Measurements from ENCODE around the gene CHCHD4.
"Not testable (repeated sequence)": the region's sequence is repeated elsewhere in the genome, so short reads cannot be mapped to it uniquely, and the experiment has no call there.

Gene CHCHD4

GRCh38 chr3:14120111-14120920 lies 4.4 kb downstream of the CHCHD4 start:
- FAIRE-seq (no peak), DNase-seq (ENCODE audit: low spot score) (no peak)

GRCh38 chr3:14119651-14120050 lies 5.0 kb downstream of the CHCHD4 start:
- no peak for FAIRE-seq
- no peak for DNase-seq (ENCODE audit: low spot score)

DNA sequence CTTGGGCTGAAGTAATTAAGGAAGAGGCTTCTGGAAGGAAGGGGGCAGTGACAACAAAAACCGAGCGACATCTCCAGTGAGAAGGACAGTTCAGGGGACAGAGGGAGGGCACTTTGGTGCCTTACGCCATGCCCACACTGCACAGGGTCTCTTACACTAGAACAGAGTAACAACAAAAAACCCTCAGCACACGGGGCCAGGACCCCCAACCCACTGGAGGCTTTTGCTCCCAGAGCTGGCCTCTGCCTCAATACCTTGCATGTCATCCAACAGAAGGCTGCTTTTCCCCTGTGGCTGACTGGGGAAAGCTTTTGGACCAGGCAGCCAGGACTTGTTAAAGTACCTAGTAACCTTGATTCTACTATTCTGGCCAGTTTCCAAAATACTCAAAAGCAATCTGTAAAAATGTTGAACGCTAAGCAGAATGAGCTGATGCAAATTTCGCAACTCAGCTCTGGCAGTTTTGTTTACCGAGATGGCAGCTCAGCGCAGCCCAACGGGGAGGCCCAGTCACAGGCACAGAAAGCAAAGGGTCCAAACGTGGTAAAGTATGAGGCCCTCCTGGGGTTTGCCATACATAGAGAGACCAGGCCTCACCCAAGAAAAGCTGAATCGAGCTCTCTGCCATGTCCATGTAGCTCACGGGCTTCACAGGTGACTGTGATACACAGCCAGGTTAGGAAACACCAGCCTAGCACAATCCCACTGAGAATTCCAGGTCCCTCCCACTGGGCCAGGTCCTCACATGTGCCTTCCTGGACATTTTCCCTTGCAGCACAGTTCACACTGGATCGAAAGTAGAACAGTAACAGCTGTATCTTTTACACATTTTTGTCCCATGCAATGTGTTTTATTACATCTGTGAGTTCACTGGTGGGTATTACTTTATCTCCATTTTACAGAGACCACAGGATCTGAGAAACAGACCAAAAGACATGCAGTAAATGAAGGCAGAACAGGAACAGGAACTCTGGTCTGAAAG lies 6.0 kb downstream of the CHCHD4 start:
- DNase-seq (ENCODE audit: low spot score): no peak
- FAIRE-seq: no peak

DNA sequence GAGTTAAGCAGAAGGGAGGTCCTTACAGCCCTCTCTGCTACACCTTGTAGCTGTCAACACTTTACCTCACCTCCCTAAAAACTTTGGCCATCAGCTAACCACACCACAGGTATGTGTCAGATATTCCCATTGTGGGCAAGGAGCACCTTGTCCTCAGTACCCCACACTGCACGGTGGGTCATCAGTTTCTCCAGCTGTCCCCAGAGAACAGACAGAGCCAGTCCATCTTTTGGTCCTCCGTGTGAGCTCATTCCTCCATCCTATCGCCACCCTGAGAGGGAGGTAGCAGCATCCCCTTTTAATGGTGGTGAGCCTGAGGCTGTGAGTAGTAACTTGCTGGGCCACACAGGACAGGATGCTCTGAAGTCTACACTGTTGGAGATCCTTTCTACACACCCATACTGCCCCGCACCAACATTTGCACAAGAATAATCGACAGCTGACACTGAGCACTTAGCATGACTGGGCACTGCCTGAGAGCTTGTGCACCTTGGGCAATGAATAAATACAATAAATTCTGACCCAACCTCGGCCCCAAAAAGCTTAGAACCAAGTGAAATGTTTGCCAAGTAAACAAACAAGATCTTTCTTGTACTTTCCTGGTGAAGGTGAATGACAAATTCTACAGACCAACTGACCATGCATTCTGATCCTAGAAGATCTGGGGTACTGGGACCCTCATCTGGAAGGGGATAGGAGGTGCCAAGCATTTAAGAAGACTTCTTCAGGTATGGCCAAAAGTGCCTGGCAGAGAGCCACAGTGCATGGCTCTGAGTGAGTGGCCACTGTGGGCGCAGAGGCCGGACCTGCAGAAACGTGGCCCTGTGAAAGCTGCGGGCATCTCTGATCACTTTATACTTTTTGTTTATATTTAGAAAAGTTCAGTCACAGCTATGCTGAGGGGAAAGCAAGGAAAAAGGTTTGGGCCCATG lies 6.9 kb downstream of the CHCHD4 start:
- DNase-seq (ENCODE audit: low spot score): no peak
- no peak for FAIRE-seq

DNA sequence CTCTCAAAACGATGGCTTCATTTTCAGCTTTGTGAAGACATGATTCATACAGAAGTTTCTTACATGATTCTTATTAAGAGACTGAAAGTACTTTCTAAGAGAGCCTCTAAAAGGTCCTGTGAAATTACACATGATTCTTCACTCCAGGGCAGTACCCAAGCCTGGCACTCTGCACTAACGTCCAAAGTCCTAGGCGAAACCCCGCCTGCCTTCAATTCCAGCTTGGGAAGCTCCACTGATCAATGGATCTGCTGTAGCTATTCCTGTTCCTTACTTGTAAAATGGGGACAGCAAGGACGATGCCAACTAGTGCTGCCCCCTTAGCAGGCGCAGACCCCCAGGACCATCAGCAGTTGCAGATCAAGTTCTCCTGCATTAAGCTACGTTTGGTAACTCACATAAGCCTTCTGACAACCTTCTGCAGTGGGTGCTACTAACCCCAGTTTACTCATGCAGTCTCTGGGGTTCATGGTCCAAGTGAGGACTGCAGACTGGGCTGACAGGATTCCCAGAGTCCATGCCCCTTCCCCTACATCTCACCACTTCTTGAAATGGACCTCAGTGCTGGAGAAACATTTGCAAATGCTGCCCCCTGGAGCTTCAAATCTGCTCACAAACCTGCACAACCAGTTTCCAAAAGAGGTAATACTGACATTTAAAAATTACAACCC lies 10.6 kb downstream of the CHCHD4 start:
- no peak for DNase-seq (ENCODE audit: low spot score)
- FAIRE-seq: no peak

DNA sequence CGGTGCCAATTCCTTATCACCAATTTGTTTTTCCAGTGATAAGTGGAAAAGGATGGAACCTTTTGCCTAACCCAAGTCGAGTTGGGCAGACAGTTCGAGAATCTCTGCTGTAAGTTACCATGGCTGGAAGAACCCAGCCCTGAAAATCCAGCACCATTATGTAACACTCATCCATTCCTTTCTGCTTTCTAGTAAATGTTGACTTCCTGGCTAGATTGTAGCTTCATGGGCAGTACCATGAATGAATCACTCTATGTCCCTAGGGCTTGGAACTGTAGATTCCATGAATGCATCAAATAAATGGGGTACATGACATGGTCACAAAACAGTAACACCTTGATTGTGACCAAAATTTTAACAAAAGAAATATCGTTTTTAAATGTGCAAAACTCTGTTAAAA lies 14.0 kb downstream of the CHCHD4 start:
- FAIRE-seq: no peak
- DNase-seq (ENCODE audit: low spot score): no peak

DNA sequence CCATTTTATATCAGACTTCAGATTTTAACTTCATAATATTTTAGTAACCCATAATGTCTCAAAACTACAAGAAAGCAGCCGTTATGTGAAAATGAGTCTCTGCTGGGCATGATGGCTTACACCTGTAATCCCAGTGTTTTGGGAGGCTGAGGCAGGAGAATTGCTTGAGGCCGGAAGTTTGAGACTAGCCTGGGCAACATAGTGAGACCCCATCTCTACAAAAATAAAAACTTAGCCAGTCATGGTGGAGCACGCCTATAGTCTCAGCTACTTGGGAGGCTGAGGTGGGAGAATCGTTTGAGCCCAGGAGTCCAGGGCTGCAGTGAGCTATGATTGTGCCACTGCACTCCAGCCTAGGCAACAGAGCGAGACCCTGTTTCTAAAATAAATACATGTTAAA lies 14.8 kb downstream of the CHCHD4 start:
- not testable (repeated sequence) for FAIRE-seq; DNase-seq (ENCODE audit: low spot score)

GRCh38 chr3:14097616-14098391 lies 26.9 kb downstream of the CHCHD4 start:
- FAIRE-seq: no peak
- no peak for DNase-seq (ENCODE audit: low spot score)

- no peak for DNase-seq (ENCODE audit: low spot score)
- no peak for FAIRE-seq
These were observed 27.9 kb downstream of the CHCHD4 start for GRCh38 chr3:14096742-14097141.

- no peak for FAIRE-seq
- no peak for DNase-seq (ENCODE audit: low spot score)
These were observed 30.8 kb downstream of the CHCHD4 start for GRCh38 chr3:14093831-14094230.

DNA sequence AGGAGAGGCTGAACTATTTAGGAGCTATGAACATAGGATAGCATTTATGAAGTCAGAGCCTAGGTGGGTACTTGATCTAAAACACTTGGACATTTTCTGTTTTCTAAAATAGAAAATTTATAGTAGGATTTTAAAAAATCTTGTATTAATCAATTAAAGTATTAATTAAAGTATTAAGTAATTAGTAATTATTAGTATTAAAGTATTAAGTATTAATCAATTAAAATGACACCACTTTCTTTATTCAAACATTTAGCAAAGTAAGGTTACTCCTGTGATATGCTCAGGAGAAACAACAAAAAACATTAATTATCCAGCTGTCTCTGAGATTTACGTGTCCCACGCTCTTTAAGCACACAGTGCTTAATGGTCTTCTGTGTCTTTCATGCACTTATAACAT lies 32.2 kb downstream of the CHCHD4 start:
- FAIRE-seq (no peak), DNase-seq (ENCODE audit: low spot score) (no peak)

- FAIRE-seq: not testable (repeated sequence)
These were observed 32.7 kb downstream of the CHCHD4 start for GRCh38 chr3:14091959-14092358.

GRCh38 chr3:14087461-14087860 lies 37.2 kb downstream of the CHCHD4 start:
- DNase-seq (ENCODE audit: low spot score): not testable (repeated sequence)

More at GRCh38 chr3:14091959-14092358, 32.7 kb downstream of the CHCHD4 start:
- not testable (repeated sequence) for DNase-seq (ENCODE audit: low spot score)

GRCh38 chr3:14082108-14082657 lies 42.5 kb downstream of the CHCHD4 start:
- FAIRE-seq: no peak
- no peak for DNase-seq (ENCODE audit: low spot score)

More at GRCh38 chr3:14087461-14087860, 37.2 kb downstream of the CHCHD4 start:
- FAIRE-seq: not testable (repeated sequence)

DNA sequence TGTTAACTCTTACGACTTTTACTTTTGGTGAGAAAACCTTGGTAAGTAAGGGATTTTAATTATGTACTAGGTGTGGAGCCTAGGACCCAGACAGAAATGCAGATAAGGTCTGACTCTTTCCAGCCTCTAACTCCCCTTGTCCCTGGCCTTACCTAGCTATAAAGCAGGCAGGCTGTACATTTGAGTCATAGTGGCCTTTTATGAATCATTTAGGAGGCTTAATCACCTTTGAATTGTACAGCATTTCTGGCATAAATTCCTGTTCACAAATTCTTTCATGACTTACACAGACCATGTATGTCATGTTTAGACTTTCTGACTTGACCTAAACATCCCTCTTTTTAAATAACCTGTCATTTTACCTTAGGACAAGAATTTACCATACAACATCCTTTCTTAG lies 47.4 kb downstream of the CHCHD4 start:
- no peak for DNase-seq (ENCODE audit: low spot score)
- FAIRE-seq: no peak

GRCh38 chr3:14075233-14075632 lies 49.4 kb downstream of the CHCHD4 start:
- not testable (repeated sequence) for FAIRE-seq; DNase-seq (ENCODE audit: low spot score)

GRCh38 chr3:14064910-14065309 lies 59.8 kb downstream of the CHCHD4 start:
- no peak for FAIRE-seq
- DNase-seq (ENCODE audit: low spot score): no peak

GRCh38 chr3:14063152-14063551 lies 61.5 kb downstream of the CHCHD4 start:
- FAIRE-seq: no peak
- no peak for DNase-seq (ENCODE audit: low spot score)
